Naive thymus-derived CD8-positive, alpha-beta T cell (primary cell): Measurements from ENCODE around the gene NEK9. TPM values are rescaled to one million over a fixed set of nuclear protein-coding genes. Genes with fewer than 3 reads are reported as not detected.

Source experiments
- ATAC-seq, 2 donors: fragments of 150-1000 bp; cut with Tn5 transposase in 1 of 2; sonication (Bioruptor Pico), chemical (Tn5 transposase) in 1 of 2; 1 replicate in 1 of 2; 2 replicates in 1 of 2; pipeline ENCODE4 v1.10.0; 2021; ENCODE audit warnings: mild to moderate bottlenecking in 2 of 2, moderate library complexity in 2 of 2
- POLR2A ChIA-PET: fragments of 350-600 bp; sonication (Branson Sonifier 250); formaldehyde crosslinking; loops from one replicate; lab custom pipeline; 2021; ENCODE audit warnings: antibody characterized with exemption; lab: Charles Lee
- DNase-seq, 10 donors: peaks; one replicate each; pipeline versions ENCODE4 v3.0.0 to v3.0.0-alpha.2; 2020 to 2022
- H3K27ac Mint-ChIP-seq, 10 donors: one replicate each; pipeline ENCODE4 v1.8.0; 2020 to 2022; ENCODE audit warnings: mild to moderate bottlenecking in 10 of 10, mixed read lengths in 10 of 10, moderate library complexity in 4 of 10, inconsistent platforms in 1 of 10
- H3K27me3 Mint-ChIP-seq, 5 donors: one replicate each; pipeline ENCODE4 v1.8.0; 2021 to 2022; ENCODE audit warnings: mixed read lengths in 5 of 5
- H3K36me3 Mint-ChIP-seq, 3 donors: one replicate each; pipeline ENCODE4 v1.8.0; 2020 to 2022; ENCODE audit warnings: mixed read lengths in 3 of 3, mild to moderate bottlenecking in 2 of 3, inconsistent platforms in 1 of 3
- H3K4me1 Mint-ChIP-seq, 4 donors: one replicate each; pipeline ENCODE4 v1.8.0; 2021 to 2022; ENCODE audit warnings: mixed read lengths in 4 of 4
- H3K4me3 Mint-ChIP-seq, 10 donors: one replicate each; pipeline ENCODE4 v1.8.0; 2020 to 2022; ENCODE audit warnings: mild to moderate bottlenecking in 10 of 10, mixed read lengths in 10 of 10, moderate library complexity in 6 of 10, inconsistent platforms in 1 of 10
- H3K9me3 Mint-ChIP-seq, 9 donors: one replicate each; pipeline ENCODE4 v1.8.0; 2020 to 2022; ENCODE audit warnings: mixed read lengths in 9 of 9, mild to moderate bottlenecking in 3 of 9, inconsistent platforms in 1 of 9, moderate library complexity in 1 of 9
- polyA plus RNA-seq, 3 donors: library from polyadenylated mRNA; unstranded; fragments of 300-500 nt; fragmentation: Illumina TruSeq; gene quantifications; one replicate each; pipeline ENCODE4 v1.2.3, GENCODE V29; 2021
- total RNA-seq, 8 experiments: library from RNA in 2 of 8; stranded (reverse) in 2 of 8; gene quantifications; one replicate each; pipeline ENCODE4 v1.2.3 and lab custom pipeline; 2021 to 2026

The NEK9 gene
- total and polyA plus RNA-seq, 5 experiments from 2014 or later = 18.5 to 137 (median 19.8) TPM

DNA sequence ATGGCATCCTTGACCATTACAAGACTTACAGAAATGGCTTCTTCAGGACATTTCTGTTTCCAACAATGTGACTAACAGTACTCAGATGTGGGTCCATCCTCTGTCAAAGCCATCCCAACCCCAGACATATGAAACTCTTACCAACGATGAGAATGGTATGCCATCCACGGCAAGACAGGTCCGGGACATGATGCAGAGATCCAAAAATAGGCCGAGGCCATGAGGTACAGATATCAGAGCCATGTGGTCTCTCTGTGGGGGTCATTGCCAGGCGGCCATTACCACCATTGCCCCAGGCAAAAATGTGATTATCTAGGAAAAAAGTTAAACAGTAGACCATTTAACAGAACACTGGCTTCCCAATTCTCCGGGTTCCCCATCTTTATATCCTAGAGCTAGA is 29.9 kb downstream of the NEK9 start:
- no peak overlapping the region for H3K4me3 Mint-ChIP-seq
- ATAC-seq = no peak
- H3K36me3 Mint-ChIP-seq = peaks cover 0 to 95% (median 31%) of the 10 kb centered on the region in 3 donors
- peaks cover 0 to 8% (median 5%) of the 10 kb centered on the region in 4 donors for H3K4me1 Mint-ChIP-seq
- DNase-seq = no peak
- no peaks in the 10 kb centered on the region for H3K27me3 Mint-ChIP-seq
- H3K9me3 Mint-ChIP-seq = no peaks in the 10 kb centered on the region
- H3K27ac Mint-ChIP-seq = no peak overlapping the region
- POLR2A ChIA-PET = no interaction called here

DNA sequence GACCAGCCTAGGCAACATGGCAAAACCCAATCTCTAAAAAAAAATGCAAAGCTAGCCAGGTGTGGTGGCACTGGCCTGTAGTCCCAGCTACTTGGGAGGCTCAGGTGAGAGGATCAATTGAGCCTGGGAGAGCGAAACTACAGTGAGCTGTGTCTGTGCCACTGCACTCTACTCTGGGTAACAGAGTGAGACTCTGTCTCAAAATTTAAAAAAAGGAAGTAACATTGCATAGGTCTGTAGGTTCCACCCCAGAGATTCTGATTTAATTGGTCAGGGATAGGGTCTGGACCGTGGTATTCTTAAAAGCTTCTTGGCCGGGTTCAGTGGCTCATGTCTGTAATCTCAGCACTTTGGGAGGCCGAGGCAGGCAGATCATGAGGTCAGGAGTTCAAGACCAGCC is 31.2 kb downstream of the NEK9 start:
- POLR2A ChIA-PET = no interaction called here
- Mint-ChIP-seq H3K36me3 (peaks cover 0 to 95% (median 28%) of the 10 kb centered on the region in 3 donors), H3K27ac (no peak overlapping the region), H3K4me3 (no peak overlapping the region), H3K9me3 (no peaks in the 10 kb centered on the region), H3K4me1 (peaks cover 0 to 8% (median 5%) of the 10 kb centered on the region in 4 donors), H3K27me3 (no peaks in the 10 kb centered on the region)
- ATAC-seq (no peak), DNase-seq (no peak)

DNA sequence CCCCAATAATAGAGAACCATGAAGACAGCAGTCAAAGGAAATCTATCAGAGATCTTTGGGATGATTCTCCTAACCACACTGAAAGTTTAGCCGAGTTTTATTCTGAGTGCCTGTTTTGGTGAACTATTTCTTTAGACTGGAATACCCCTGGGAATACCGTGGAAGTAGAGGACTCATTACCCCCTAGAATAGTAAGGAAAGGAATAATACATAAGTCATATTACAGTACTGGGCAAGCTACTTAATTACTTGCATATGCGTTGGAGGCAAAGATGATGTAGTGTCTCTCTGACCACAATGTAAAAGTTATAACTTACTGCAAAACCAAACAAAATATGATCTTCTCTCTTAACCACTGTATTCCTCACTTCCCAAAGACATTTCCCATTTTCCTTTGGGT is 32.0 kb downstream of the NEK9 start:
- H3K9me3 Mint-ChIP-seq = no peaks in the 10 kb centered on the region
- H3K4me1 Mint-ChIP-seq = peaks cover 0 to 8% (median 5%) of the 10 kb centered on the region in 4 donors
- ATAC-seq = no peak
- DNase-seq = no peak
- POLR2A ChIA-PET = no interaction called here
- H3K4me3 Mint-ChIP-seq = no peak overlapping the region
- H3K27ac Mint-ChIP-seq = no peak overlapping the region
- peaks cover 0 to 94% (median 23%) of the 10 kb centered on the region in 3 donors for H3K36me3 Mint-ChIP-seq
- H3K27me3 Mint-ChIP-seq = no peaks in the 10 kb centered on the region

DNA sequence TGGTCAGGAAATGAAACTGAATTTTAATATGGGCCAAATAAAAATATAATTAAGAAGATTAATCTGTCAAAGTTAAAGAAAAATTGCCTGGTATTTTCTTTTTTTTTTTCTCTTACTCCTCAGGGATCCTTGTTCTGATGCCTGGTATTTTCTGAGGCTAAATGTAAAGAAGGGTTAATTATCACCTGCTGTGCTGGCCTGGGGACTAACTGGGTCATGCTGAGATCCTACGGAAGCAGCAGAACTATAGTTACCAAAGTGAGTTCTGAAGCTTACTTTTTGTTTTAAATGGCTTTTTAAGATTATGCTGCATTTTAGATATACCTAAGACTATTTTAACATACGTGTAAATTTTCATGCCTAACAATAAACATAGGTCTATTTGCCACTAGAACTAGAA is 34.1 kb downstream of the NEK9 start:
- Mint-ChIP-seq H3K36me3 (peaks cover 0 to 84% (median 16%) of the 10 kb centered on the region in 3 donors), H3K4me1 (peaks cover 0 to 2% (median 0%) of the 10 kb centered on the region in 4 donors), H3K27me3 (no peaks in the 10 kb centered on the region), H3K4me3 (no peak overlapping the region), H3K27ac (peak overlapping the region in 1 of 10 donors; percentile 34), H3K9me3 (no peaks in the 10 kb centered on the region)
- POLR2A ChIA-PET = no interaction called here
- DNase-seq = no peak
- ATAC-seq = no peak

DNA sequence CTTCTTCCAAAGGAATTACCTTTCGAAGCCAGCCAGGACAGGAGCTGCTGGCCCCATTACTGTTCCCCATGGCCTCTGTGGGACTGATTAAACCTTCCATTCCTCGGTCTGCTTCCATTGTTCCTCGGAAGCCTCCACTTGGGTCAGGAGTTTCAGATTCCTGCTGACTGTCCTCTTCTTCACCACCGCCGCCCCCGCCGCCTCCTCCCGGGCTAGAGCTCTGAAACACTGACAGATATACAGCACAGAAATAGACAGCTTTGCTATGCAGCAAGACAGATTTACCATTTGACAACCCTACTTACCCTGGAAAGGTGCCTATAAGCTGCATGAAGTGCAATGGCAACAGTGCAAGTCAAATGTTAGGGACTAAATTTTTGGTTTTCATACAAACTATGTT is 35.6 kb downstream of the NEK9 start:
- POLR2A ChIA-PET = no interaction called here
- no peaks in the 10 kb centered on the region for H3K9me3 Mint-ChIP-seq
- no peak overlapping the region for H3K4me3 Mint-ChIP-seq
- no peaks in the 10 kb centered on the region for H3K4me1 Mint-ChIP-seq
- ATAC-seq = no peak
- peak overlapping the region in 1 of 10 donors; percentile 45 for H3K27ac Mint-ChIP-seq
- no peaks in the 10 kb centered on the region for H3K27me3 Mint-ChIP-seq
- DNase-seq = no peak
- peaks cover 0 to 84% (median 23%) of the 10 kb centered on the region in 3 donors for H3K36me3 Mint-ChIP-seq

DNA sequence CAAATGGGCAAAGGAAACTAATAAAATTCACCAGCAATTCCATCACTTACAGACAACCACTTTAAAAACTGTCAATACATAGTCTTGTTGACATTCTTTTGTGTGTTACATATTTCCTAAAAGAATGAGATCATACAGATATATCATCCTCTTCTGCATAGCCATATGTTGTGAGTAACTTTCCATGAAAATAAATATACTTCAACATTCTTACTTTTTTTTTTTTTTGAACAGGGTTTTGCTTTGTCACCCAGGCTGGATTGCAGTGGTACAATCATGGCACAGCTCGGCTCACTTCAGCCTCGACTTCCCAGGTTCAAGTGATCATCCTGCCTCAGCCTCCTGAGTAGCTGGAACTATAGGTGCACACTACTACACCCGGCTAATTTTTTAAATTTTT is 36.5 kb downstream of the NEK9 start:
- Mint-ChIP-seq H3K4me3 (no peak overlapping the region), H3K27ac (peak overlapping the region in 1 of 10 donors; percentile 37), H3K27me3 (no peaks in the 10 kb centered on the region), H3K9me3 (no peaks in the 10 kb centered on the region), H3K36me3 (peaks cover 0 to 84% (median 25%) of the 10 kb centered on the region in 3 donors), H3K4me1 (no peaks in the 10 kb centered on the region)
- POLR2A ChIA-PET = no interaction called here
- no peak for DNase-seq
- ATAC-seq = no peak

DNA sequence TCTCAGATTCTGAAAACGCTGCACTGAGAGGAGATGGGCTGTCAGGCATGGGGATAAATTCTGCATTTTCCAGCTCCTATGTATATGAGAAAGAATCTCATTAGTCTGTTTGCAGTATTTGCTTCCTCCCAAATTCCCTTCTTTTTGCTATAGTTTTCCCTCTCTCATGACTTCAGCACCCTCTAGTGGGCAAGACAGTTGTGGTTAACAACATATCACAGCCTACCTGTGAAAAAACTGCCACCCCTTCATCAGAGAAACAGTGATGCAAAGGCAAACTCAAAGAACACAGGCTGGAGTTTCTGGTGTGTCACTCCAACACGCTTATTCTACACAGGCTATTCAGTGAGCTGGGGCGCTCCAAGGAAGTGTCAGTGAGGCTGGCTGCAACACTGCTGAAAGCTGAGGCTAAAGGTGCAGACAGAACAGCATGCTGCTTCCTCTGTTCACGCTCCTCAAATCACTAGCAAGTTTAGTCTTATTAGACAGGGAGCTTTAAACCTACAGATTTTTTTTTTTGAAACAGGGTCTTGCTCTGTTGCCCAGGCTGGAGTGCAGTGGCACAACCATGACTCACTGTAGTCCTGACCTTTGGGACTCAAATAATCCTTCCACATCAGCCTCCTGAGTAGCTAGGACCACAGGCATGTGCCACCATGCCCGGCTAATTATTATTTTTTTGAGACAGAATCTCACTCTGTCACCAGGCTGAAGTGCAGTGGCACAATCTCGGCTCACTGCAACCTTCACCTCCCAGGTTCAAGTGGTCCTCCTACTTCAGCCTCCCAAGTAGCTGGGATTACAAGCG is 38.1 kb downstream of the NEK9 start:
- Mint-ChIP-seq H3K4me1 (no peaks in the 10 kb centered on the region), H3K27me3 (no peaks in the 10 kb centered on the region), H3K27ac (peak overlapping the region in 2 of 10 donors; percentile 14 to 29), H3K9me3 (no peaks in the 10 kb centered on the region), H3K36me3 (peaks cover 0 to 86% (median 26%) of the 10 kb centered on the region in 3 donors), H3K4me3 (no peak overlapping the region)
- POLR2A ChIA-PET = interaction anchor here (1.3 kb wide), 1 partner anchor 140 kb away, joined by 4 read pairs; no protein-coding TSS in a partner anchor
- ATAC-seq (peak; percentile 56 to 62), DNase-seq (peak in 7 of 10 donors; percentile 25 to 73 (median 38))

DNA sequence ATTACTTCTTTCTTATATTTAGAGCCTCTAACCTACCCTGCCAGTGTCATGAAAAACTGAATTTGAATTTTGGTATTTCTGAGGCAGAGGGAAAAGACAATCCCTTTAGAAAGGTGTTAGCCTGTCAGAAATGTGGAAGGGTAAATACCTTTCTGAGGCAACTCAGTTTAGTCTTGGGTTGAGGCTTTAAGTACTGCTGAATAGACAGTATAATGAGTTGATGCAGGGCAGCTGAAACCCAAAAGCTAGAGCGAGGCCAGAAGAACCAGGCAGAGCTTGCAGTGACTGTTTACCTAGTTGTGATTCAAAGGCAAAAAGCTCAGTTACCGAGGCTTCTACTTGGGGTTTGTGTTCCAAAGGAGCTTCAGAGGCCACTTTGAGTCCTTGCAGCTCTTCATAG is 38.7 kb downstream of the NEK9 start:
- no peak for DNase-seq
- Mint-ChIP-seq H3K27me3 (no peaks in the 10 kb centered on the region), H3K27ac (no peak overlapping the region), H3K4me3 (no peak overlapping the region), H3K4me1 (no peaks in the 10 kb centered on the region), H3K36me3 (peaks cover 0 to 88% (median 26%) of the 10 kb centered on the region in 3 donors), H3K9me3 (no peaks in the 10 kb centered on the region)
- no peak for ATAC-seq
- POLR2A ChIA-PET = interaction anchor here (1.3 kb wide), 1 partner anchor 139 kb away, joined by 4 read pairs; no protein-coding TSS in a partner anchor

DNA sequence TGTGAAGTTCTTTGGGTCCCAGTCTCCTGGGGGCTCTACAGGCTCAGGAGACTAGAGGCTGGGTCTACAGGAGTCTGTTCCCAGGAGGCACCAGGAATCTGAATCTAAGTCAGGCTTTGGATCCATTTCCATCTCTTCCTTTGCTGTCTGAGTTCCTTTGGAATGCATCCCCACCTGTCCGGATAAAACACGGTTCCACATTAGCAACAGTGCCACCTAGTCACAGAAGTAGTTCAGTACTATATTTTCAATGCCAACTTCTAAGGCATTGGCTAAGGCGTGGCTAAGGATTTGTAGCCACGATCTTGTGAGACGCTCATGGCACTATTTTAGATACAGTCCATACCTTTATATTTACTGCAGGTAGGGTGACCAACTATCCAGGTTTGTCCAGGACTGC is 42.3 kb downstream of the NEK9 start:
- no peaks in the 10 kb centered on the region for H3K27me3 Mint-ChIP-seq
- no peaks in the 10 kb centered on the region for H3K9me3 Mint-ChIP-seq
- H3K4me1 Mint-ChIP-seq = no peaks in the 10 kb centered on the region
- POLR2A ChIA-PET = no interaction called here
- ATAC-seq = no peak
- H3K36me3 Mint-ChIP-seq = peaks cover 0 to 75% (median 33%) of the 10 kb centered on the region in 3 donors
- H3K4me3 Mint-ChIP-seq = no peak overlapping the region
- DNase-seq = no peak
- H3K27ac Mint-ChIP-seq = peak overlapping the region in 5 of 10 donors; percentile 5 to 73 (median 52)

DNA sequence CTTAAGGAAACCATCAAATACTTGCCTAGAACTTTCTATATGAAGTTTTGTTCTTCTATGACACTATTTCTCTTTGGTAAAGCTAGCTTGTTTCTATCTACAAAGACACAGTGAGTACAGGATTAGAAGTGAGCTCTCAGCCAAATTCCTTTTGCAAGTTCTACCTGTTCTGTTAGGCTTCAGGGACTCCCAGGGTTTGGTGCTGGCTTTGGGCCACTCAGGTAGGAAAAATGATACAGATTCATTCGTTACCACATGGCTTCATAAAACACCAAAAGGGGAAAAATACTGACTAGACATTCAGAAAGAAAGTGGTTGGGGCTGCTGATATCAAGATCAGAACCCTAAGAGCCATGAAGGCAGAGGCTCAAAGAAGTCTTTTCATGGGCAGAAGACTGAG is 43.6 kb downstream of the NEK9 start:
- Mint-ChIP-seq H3K36me3 (peaks cover 0 to 69% (median 30%) of the 10 kb centered on the region in 3 donors), H3K27ac (peak overlapping the region in 4 of 10 donors; percentile 8 to 80 (median 56)), H3K27me3 (no peaks in the 10 kb centered on the region), H3K9me3 (no peaks in the 10 kb centered on the region), H3K4me1 (no peaks in the 10 kb centered on the region), H3K4me3 (no peak overlapping the region)
- DNase-seq (no peak), ATAC-seq (no peak)
- POLR2A ChIA-PET = interaction anchor here (0.9 kb wide), 1 partner anchor 141 kb away, joined by 3 read pairs; no protein-coding TSS in a partner anchor

DNA sequence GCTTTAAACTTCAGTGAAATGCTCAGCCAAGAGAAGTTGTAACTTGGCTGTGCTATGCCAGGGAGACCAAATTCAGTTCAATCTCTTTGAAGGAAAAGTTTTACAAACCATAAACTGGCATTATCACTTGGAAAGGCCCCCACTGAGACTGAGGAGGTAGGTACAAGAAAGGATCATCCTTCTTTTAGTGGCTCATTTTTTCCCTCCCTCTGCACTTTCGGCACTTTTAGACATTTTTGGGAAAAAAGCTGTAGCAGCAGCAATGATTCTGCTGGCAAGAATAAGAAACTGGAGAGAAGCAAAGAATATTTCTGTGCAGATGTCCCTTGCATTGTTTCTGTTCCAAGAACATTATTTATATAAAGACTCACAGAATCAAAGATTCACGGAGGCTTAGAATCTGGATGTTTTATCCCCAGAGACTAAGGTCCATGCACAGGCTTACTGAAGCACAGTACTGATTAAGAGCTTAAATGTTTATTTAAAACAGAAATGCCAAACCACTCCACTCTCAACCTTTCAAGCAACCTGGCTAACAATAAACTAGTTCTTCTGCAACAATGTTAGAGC is 45.1 kb downstream of the NEK9 start:
- no peak for DNase-seq
- ATAC-seq = no peak
- H3K36me3 Mint-ChIP-seq = peaks cover 0 to 54% (median 20%) of the 10 kb centered on the region in 3 donors
- H3K4me1 Mint-ChIP-seq = no peaks in the 10 kb centered on the region
- no peaks in the 10 kb centered on the region for H3K27me3 Mint-ChIP-seq
- no peaks in the 10 kb centered on the region for H3K9me3 Mint-ChIP-seq
- H3K4me3 Mint-ChIP-seq = no peak overlapping the region
- POLR2A ChIA-PET = no interaction called here
- H3K27ac Mint-ChIP-seq = peak overlapping the region in 2 of 10 donors; percentile 34 to 63

DNA sequence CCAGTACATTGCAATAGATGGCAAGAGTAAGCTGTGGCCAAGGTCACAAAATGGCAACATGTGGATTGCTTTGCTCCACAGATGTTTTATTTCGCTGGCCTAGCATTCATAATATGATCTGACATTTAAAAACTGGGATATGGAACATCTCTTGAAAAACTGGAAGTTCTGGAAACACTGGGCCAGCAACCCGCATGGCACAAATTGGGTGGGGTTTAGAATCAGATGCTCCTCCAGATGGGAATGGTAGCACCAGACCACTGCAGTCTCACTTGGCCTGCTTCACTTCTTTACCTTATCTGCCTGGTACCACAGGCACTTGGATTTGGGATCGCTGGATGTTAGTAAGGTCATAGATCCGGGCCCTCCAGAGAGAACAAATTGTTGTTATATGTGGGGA is 47.3 kb downstream of the NEK9 start:
- H3K27ac Mint-ChIP-seq = no peak overlapping the region

DNA sequence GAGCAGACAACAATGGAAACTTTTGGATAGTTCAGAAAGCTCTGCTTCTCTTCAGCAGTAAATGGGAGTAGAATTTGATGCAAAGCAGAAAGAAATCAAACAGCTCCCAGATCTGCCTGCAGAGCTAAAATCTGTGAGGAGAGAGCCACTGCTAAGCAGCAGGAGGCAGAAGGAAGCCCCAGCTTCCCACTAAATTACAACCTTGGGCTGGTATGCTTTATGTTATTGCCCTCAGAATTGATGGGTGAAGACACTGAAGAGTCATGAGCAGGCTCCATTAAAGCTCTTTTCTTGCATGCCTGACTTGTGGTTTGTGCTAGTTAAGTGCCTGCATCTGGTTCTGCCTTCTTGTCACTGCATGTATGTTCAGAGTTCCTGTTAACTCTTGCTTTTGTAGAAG is 49.1 kb downstream of the NEK9 start:
- DNase-seq = no peak
- Mint-ChIP-seq H3K4me1 (no peaks in the 10 kb centered on the region), H3K27ac (peak overlapping the region in 2 of 10 donors; percentile 31 to 33), H3K27me3 (no peaks in the 10 kb centered on the region), H3K9me3 (no peaks in the 10 kb centered on the region), H3K36me3 (peaks cover 0 to 14% (median 8%) of the 10 kb centered on the region in 3 donors), H3K4me3 (no peak overlapping the region)
- POLR2A ChIA-PET = no interaction called here
- ATAC-seq = no peak

More for the DNA sequence above, 47.3 kb downstream of the NEK9 start:
- no peak for DNase-seq
- H3K4me3 Mint-ChIP-seq = no peak overlapping the region
- peaks cover 0 to 32% (median 10%) of the 10 kb centered on the region in 3 donors for H3K36me3 Mint-ChIP-seq
- no peaks in the 10 kb centered on the region for H3K9me3 Mint-ChIP-seq
- H3K4me1 Mint-ChIP-seq = no peaks in the 10 kb centered on the region
- no peaks in the 10 kb centered on the region for H3K27me3 Mint-ChIP-seq
- no peak for ATAC-seq
- POLR2A ChIA-PET = interaction anchor here (1.1 kb wide), 1 partner anchor 156 kb away, joined by 3 read pairs; the partner anchor contains the start of gene RPS6KL1
